Measurements from ENCODE around the gene ZYG11A.
"Not testable (repeated sequence)": the region's sequence is repeated elsewhere in the genome, so short reads cannot be mapped to it uniquely, and the experiment has no call there.

Gene ZYG11A

DNA sequence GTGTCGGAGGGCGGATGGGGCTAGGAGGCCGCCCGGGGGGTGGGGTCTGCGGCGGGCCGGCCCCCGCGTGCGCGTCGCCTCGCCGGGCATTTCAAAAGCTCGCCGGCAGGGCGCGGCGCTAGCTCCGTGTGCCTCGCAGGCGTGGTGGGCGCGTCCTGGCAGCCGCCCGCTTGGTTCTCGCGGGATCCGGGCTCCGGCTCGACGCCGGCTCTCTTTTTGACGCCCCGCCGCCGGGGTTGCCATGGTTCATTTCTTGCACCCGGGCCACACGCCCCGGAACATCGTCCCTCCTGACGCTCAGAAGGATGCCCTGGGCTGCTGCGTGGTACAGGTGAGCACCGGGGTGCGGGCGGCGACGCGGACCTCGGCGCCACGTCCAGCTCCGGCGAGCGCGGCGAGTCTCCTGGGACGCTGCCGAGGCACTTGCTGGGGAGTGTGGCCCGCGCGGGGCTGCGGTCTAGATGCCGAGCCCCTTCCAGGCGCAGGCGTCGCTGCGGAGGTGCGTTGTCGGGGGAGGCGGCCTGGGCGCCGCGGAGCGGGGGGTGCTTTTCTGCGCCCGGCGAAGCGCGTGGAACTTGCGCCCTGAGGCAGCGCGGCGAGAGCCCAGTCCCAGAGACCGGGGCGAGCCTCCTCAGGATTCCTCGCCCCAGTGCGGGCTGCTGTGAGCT, at the start of gene ZYG11A:
Gene ZYG11A (plus strand): TSS at position 118 of the 668 bp plus-strand sequence. CDS start 124 bp downstream, at position 242.
- peak; percentile 46 to 50 for DNase-seq

DNA sequence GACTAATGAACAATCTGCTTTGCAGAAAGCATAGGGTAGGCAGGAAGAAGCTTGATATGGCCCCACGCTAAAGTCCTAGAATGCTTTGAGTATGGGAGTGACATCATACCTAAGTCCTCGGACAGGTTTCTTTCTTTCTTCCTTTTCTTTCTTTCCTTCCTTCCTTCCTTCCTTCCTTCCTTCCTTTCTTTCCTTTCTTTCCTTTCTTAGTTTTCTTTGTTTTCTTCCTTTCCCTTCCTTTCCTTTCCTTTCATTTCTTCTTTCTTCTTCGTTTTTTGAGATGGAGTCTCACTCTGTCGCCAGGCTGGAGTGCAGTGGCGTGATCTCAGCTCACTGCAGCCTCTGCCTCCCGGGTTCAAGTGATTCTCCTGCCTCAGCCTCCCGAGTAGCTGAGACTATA, 48.8 kb upstream of the ZYG11A start:
- not testable (repeated sequence) for DNase-seq

DNA sequence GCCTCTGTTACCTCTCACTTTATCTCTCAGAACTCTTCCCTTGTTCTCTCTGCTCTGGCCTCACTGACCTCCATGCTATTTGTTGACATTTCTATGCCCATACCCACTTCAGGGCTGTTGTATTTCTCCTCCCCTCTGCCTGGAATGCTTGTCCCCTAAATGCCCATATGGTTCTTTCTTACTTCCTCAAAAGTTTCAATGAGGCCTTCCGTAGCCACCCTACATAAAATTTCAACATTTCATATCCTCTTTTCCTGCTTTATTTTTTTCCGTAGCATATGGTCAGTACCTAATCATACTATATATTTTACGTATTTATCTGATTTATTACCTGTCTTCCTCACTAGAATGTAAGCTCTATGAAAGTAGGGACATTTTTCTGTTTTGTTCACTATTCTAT, 47.1 kb upstream of the ZYG11A start:
- DNase-seq: no peak

DNA sequence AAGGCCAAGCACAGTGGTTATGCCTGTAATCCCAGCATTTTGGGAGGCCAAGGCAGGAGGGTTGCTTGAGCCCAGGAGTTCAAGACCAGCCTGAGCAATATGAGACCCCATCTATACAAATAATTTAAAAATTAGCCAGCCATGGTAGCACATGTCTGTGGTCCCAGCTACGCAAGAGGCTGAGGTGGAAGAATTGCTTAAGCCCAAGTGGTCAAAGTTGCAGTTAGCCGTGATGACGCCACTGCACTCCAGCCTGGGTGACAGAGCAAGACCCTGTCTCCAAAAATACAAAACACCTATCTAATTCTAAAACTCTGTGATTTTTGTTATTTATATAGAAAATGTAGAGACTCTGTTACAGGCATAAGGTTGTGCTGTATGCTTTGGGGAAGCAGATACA, 44.2 kb upstream of the ZYG11A start:
- no peak for DNase-seq

DNA sequence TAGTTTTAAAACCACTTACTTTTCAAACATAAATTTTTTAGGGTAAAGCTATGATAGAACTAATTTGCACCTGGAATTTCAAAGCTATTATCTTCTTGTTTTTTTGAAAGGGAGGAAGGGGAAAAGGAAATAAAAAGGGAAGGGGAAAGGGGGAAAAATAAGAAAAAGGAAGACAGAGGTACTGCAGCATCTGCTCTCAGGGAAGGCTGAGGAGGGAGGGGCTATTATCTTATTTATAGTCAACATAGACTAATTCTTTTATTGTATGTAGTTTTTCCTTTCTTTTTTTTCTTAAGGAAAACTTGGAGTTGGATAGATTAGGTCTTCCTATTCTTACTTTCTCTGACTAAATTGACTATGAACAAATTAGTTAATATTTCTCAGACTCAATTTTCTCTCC, 41.5 kb upstream of the ZYG11A start:
- no peak for DNase-seq

DNA sequence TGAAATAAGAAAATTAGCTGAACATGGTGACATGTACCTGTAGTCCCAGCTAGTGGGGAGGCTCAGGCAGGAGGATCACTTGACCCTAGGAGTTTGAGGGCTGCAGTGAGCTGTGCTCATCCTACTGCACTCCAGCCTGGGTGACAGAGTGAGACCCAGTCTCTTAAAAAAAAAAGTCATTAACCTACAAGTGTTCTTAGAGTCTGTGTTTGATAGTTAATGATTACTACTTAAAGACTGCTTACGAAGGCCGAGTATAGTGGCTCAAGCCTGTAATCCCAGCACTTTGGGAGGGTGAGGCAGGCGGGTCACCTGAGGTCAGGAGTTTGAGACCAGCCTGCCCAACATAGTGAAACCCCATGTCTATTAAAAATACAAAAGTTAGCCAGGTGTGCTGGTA, 38.5 kb upstream of the ZYG11A start:
- not testable (repeated sequence) for DNase-seq

DNA sequence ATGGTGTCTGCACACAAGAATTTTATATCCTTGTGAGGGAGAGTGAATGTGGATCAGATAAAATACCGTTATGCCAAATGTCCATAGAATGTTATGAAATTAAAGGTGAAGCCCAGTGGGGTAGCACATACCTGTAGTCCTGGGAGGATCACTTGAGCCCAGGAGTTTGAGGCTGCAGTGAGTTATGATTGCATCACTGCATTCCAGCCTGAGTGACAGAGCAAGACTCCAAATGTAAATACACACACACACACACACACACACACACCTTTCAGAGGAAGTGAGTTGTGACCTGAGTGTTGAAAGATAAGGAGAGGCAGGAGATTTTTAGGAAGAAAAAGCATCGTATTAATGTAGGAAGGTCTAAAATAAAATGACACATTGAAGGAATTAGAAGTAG, 28.1 kb upstream of the ZYG11A start:
- DNase-seq: no peak

DNA sequence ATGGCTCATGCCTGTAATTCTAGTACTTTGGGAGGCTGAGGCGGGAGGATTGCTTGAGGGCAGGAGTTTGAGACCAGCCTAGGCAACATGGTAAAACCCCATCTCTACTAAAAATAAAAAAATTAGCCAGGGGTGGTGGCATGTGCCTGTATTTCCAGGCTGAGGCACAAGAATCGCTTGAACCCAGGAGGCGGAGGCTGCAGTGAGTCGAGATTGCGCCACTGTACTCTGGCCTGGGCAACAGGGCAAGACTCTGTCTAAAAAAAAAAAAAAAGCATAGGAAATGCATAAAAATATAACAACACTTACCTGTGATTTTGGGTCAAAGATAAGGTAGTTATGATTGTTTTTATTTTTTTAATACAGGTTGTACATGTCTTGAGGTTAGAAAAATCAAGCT, 21.7 kb upstream of the ZYG11A start:
- not testable (repeated sequence) for DNase-seq

DNA sequence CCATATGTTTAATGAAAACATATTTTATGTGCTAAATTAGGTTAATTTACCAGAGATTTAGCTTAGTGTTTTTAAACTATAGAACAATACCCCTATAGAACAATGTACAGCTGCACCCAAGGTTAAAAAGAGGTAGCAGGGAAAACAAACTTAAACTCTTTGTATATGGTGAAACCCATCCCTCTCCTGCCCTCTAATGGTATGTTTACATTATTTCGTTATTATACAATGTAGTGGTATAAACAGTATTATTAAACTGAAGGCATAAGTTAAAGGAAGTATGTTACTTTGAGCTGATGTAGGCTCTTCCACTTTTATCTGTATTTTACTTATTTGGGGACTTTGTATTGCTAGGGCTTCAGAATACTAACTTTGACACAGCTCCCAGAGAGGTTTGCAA, 16.7 kb upstream of the ZYG11A start:
- DNase-seq: no peak

DNA sequence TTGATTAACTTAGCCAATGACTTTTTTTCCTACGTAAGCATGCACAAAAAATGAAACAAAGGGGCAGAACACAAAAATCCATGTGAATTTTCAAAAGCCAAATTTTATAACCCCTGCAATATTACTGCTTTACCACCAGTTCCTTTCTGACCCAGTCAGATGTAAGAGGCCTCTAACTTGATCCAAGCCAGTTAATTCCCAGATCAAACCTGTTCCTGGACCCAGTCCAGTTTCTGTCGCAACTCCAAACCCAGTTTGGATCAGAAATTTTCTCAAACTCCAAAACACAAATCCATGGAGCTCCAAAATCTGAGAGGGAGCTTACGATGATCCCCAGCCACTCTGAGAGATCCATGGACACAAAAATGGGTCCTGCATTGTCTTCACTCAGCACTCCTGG, 7.8 kb upstream of the ZYG11A start:
- no peak for DNase-seq

DNA sequence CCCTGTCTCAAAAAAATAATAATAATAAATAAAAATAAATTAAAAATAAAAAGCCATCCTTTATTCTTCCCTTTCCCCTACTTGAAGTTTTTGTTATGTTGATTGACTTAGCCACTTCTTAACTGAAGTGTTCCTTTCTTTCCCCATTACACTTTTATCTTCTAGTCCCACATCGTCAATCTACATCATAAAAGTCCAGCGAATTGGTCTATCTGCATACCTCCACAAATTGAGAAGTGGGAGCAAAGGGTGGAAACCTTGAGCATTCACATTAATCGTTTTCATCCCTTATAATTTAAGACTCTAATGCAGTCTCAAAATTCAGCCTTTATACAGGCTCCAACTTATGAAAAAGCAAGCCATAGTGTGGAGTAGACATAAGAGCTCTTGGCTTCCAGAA, 6.5 kb upstream of the ZYG11A start:
- no peak for DNase-seq

DNA sequence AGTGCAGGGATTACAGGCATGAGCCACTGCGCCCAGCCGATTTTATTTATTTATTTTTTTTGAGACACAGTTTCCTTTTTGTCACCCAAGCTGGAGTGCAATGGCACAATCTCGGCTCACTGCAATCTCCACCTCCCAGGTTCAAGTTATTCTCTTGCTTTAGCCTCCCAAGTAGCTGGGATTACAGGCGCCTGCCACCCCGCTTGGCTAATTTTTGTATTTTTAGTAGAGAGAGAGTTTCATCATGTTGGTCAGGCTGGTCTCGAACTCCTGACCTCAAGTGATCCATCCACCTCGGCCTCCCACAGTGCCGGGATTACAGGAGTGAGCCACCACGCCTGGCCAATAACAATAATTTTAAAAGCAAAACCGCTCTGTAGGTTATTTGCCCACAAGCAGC, 3.4 kb upstream of the ZYG11A start:
- DNase-seq: not testable (repeated sequence)

DNA sequence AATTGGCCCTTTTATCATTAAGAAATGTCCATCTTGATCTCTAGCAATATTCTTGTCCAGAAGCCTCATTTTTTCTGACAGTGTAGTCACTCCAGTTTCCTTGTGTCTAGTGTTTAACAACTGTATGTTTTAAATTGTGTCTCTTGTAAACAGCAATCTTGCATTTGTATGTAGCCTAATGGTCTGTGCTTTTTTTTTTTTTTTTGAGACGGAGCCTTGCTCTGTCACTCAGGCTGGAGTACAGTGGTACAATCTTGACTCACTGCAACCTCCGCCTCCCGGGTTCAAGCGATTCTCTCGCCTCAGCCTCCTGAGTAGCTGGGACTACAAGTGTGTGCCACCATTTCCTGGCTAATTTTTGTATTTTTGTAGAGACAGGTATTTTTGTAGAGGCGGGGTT, 2.6 kb downstream of the ZYG11A start:
- DNase-seq: not testable (repeated sequence)

DNA sequence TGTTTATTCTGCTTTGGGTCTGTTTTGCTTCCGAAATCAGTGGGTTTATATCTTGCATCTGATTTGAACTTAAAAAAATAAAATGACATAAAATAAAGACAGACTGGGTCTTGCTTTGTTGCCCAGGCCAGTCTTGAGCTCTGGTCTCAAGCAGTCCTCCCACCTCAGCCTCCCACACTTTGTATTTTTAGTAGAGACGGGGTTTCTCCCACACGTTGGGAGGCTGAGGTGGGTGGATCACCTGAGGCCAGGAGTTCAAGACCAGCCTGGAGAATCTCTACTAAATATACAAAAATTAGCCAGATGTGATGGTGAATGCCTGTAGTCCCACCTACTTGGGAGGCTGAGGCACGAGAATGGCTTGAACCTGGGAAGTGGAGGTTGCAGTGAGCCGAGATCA, 5.9 kb downstream of the ZYG11A start:
- DNase-seq: no peak

DNA sequence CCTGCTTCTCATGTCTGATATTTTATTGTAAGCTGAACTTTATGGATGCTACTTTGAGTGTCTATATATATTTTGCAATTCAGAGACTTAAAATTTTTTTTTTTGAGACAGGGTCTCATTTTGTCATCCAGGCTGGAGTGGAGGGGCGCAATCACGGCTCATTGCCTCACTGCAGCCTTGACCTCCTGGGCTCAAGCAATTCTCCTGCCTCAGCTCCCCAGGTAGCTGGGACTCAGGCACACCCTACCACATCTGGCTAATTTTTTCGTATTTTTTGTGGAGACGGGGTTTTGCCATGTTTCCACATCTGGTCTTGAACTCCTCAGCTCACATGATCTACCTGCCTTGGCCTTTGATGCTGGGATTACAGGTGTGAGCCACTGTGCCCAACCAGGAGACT, 8.4 kb downstream of the ZYG11A start:
- no peak for DNase-seq

DNA sequence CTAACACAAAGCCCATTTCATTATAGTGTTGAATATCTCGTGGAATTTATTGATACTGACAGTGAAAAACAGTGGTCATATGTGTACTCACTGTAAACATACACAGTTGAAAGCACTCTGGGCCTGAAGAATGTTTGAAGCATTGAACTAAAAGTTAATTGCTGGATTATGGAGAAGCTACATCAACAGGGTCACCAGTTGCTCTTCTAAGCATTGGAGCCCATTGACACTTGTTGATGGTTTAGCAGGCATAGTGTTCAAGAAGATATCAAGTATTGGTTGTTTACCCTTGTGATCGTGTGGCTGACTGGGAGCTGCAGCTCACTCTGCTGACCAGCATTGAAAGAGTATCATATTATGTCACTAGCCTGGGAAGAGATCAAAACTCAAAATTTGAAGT, 10.3 kb downstream of the ZYG11A start:
- no peak for DNase-seq

DNA sequence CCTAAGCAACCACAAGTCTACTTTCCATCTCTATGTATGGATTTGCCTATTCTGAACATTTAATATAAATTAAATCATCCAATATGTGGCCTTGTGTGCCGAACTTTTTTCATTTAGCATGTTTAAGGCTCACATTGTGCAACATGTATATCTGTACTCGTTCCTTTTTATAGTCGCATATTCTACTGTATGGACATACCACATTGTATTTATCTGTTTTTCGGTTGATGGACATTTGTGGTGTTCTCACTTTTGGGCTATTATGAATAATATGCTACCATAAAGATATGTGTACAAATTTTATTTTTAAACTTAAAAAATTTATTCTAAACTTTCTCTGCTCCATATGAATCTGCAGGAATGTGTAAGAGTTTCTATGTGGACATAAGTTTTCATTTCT, 13.0 kb downstream of the ZYG11A start:
- no peak for DNase-seq

DNA sequence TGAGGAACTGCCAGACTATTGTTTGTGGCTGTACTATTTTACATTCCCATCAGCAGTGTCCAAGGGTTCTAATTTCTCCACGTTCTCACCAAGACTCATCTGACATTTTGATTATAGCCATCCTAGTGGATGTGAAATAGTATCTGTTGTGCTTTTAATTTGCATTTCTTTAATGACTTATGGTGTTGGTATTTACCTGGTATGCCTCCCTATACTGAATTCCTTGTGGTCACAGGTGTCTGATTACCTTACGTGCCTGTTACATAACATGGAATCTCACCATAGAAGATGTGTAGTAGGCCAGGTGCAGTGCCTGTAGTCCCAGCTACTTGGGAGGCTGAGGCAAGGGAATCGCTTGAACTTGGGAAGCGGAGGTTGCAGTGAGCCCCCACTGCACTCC, 13.5 kb downstream of the ZYG11A start:
- no peak for DNase-seq

DNA sequence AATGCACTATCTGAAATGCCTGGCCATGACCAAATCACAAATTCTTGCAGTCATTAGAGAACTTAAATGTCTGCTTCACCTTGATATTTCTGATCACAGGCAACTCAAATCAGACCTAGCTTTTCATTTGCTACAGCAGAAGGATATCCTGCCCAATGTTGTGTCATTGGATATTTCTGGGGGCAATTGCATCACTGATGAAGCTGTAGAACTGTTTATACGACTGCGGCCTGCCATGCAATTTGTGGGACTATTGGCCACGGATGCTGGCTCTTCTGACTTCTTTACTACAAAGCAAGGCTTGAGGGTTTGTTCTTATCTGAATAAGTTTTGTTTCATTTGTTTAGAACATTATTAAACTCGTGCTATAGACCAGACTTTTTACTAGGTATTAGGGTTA, 14.9 kb downstream of the ZYG11A start:
- no peak for DNase-seq

DNA sequence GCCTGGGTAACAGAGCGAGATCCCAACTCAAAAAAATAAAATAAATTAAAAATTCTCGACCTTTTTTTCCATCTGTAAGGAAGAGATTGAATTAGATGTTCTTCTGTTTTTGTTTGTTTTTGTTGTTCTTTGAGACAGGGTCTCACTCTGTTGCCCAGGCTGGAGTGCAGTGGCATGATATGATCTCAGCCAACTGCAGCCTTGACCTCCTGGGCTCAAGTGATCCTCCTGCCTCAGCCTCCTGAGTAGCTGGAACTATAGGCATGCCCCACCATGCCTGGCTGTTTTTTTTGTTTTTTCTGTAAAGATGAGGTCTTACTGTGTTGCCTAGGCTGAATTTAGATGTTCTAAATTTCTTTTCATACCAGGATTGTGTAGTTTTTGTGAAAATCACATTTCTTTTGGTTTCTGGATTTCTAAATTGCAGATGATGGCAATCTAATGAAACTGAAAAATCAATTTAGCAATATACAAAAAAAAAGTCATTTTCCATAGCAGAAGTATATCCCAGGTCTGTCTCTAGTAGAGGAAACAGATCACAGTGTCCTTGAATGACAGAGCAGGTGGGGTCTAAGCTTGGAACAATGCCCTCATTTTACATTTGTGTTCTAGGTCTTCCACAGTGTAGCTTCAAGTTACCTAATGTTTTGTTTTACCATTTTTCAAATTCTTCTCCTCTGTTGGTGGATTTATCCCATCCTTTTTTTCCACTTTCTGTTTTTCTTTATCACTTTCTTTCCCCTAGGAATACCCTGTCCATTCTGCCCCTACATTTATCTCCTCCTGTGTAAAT, 20.3 kb downstream of the ZYG11A start:
- DNase-seq: no peak

DNA sequence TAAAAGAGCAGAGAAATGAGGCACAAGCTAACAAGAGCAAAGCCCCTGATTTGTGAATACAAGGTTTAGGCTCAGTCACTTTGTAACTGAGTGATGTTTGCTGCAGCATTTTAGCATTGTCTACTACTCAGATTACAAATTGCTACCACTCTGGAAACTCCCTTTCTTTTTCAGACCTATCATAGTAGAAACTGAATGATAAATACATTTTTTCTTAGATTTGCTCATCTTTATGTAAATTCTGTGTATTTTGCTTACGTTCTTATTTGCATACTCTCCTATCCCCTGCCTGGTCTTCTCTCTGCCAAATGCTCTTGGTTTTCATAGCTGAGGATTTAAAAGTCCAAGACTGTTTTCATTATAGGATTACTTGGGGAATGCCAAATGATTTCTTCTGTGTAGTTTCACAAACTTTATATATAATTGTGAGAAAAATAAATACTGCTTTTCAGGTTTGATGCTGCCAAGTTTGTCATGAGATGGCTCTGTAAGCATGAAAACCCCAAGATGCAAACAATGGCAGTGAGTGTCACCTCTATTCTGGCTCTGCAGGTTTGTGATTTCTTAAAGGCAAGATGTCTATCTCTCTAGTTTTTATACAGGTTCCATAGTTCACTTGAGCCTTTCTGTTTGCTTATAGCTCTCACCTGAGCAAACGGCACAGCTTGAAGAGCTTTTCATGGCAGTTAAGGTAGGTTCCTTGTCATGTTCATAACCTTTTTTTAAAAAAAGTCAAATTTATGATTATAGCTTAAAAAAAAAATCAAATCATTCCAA, 24.7 kb downstream of the ZYG11A start:
- no peak for DNase-seq

DNA sequence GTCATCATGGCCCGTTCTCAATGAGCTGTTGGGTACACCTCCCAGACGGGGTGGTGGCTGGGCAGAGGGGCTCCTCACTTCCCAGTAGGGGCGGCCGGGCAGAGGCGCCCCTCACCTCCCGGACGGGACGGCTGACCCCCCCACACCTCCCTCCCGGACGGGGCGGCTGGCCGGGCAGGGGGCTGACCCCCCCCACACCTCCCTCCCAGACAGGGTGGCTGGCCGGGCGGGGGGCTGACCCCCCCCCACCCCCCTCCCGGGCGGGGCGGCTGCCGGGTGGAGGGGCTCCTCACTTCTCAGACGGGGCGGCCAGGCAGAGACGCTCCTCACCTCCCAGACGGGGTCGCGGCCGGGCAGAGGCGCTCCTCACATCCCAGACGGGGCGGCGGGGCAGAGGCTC, 27.2 kb downstream of the ZYG11A start:
- DNase-seq: not testable (repeated sequence)

DNA sequence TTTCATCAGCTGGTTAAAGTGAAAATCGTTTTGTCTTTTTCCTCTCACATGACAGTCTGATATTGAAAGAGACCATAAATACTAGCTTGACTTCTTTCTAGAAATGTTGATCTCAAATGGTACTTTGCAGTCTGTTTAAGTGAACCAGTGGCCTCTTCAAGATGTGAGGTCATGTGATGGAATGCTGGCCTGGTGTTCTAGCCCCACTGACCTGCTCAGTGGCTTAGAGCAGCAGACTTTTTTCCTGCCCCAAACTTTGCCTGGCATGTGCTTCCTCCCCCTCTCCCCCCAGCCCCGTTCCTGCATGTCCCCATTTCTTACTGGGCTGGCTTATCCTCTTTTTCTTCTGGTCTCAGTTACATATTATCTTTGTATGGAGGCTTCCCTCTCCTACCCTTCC, 34.3 kb downstream of the ZYG11A start:
- DNase-seq: no peak

DNA sequence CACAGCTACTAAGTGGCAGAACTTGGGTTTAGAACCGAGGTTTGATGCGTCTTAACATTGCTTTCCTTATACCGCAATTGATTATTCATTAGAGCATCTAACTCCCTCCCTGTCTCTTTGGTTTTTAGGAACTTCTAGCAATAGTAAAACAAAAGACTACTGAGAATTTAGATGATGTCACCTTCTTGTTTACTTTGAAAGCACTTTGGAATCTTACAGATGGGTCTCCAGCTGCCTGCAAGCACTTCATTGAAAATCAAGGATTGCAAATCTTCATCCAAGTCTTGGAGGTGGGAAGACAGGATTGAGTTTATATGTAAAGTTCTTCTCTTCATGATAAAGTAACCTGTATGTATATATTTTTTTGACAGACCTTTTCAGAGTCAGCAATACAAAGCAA, 35.0 kb downstream of the ZYG11A start:
- DNase-seq: no peak
